Pancreas (tissue), 10 donors: ENCODE measurements around the gene RHEBL1. TPM values are rescaled to one million over a fixed set of nuclear protein-coding genes. Genes with fewer than 3 reads are reported as not detected.

Experiments used
- ATAC-seq, 4 donors: fragments of 200-7000 bp; cut with Tn5 transposase; one replicate each; pipeline versions ENCODE4 v1.8.0 to v1.9.1; 2020; ENCODE audit warnings: mild to moderate bottlenecking in 4 of 4, moderate library complexity in 4 of 4
- DNase-seq, 6 donors: peaks; one replicate each; pipeline ENCODE4 v3.0.0-alpha.2; 2020
- FAIRE-seq: peaks from 2 replicates; lab custom pipeline; 2012; peaks lifted over from hg19 to GRCh38; lab: Jason Lieb, UNC
- H3K27ac ChIP-seq, 4 donors: fragments of 200-600 bp; sonication (generic); 1 replicate in 3 of 4; 2 replicates in 1 of 4; pipeline versions ENCODE4 v1.5.0 to v1.8.0; 2020
- H3K27me3 ChIP-seq, 4 donors: fragments of 200-600 bp; one replicate each; pipeline ENCODE4 v1.8.0; 2021
- H3K36me3 ChIP-seq, 3 donors: fragments of 200-600 bp; sonication (generic) in 1 of 3; one replicate each; pipeline versions ENCODE4 v1.5.0 to v1.8.0; 2020 to 2021
- H3K4me1 ChIP-seq, 3 donors: fragments of 200-600 bp; one replicate each; pipeline ENCODE4 v1.8.0; 2021
- H3K4me3 ChIP-seq, 4 donors: fragments of 200-600 bp; sonication (generic) in 2 of 4; one replicate each; pipeline versions ENCODE4 v1.5.0 to v1.8.0; 2020 to 2021
- H3K9me3 ChIP-seq, 4 donors: fragments of 200-600 bp; one replicate each; pipeline ENCODE4 v1.8.0; 2021
- CTCF ChIP-seq, 4 donors: fragments of 200-600 bp; sonication (generic) in 3 of 4; IDR thresholded peaks; one replicate each; pipeline versions ENCODE4 v1.5.0 to v1.8.0; 2021; ENCODE audit warnings: antibody characterized with exemption in 4 of 4
- WGBS, 2 donors: extraction: QIAGEN DNeasy Blood & Tissue Kit; methylation state at CpG; one replicate each; pipeline ENCODE4 v1.1.7; 2013; 5-methylcytosine and 5-hydroxymethylcytosine counted together
- intact Hi-C, 3 donors: fragments of 100-400 bp; cut with DNase I; formaldehyde crosslinking; loops; one replicate each; pipeline versions ENCODE4 v1.11.1 to v1.14.2; 2022
- polyA plus RNA-seq, 2 donors: library from polyadenylated mRNA; stranded (reverse); fragments of 200-250 nt; gene quantifications; one replicate each; pipeline ENCODE4 v1.2.3, GENCODE V29; 2013
- total RNA-seq, 6 donors: library from RNA; stranded (reverse); fragmentation: NEBNext Ultra II Directional in 4 of 6; extraction: Animal tissue kit (Norgen Biotek cat#: 25700) in 4 of 6; gene quantifications; one replicate each; pipeline versions ENCODE4 v1.2.1 to v1.2.4, GENCODE V29; 2021 to 2023
- donor health status: healthy with polysubstance abuse.
- donor health status: DM: no; HTN: no; CAD: no; lungs with moderate emphysema.
- donor health status: DM: no; HTN: no; CAD: no.
- donor health status: control.
- donor health status: control.
- donor health status: Bipolar disorder and iron deficiency.
- donor health status: DM: yes; HTN: yes; CAD: no.
- donor health status: DM: no; HTN: no; CAD: no.
- donor health status: DM: no; HTN: no; CAD: no.
- donor health status: DM: yes; HTN: yes; CAD: no.

Gene RHEBL1
- total and polyA plus RNA-seq, 8 donors = 0.14 to 0.63 (median 0.25) TPM; not detected in 3

GRCh38 chr12:49091836-49092085 lies 22.0 kb upstream of the RHEBL1 start:
- no peak for TF ChIP-seq CTCF (IDR thresholded peaks at IDR 0.05)
- no peak for FAIRE-seq
- WGBS, 2 donors = 4% methylated on average over 9 to 14 of the region's 14 CpGs
- peaks cover 0 to 28% (median 4%) of the 10 kb centered on the region in 4 donors for H3K27me3 ChIP-seq
- peak overlapping the region in 1 of 4 donors; percentile 18 for H3K4me3 ChIP-seq
- no peaks in the 10 kb centered on the region for H3K36me3 ChIP-seq
- H3K9me3 ChIP-seq = no peaks in the 10 kb centered on the region
- intact Hi-C loops = no loop called here
- DNase-seq = no peak
- H3K4me1 ChIP-seq = peaks cover 0 to 22% (median 6%) of the 10 kb centered on the region in 3 donors
- ATAC-seq = no peak
- no peak overlapping the region for H3K27ac ChIP-seq

GRCh38 chr12:49091056-49091835 lies 21.5 kb upstream of the RHEBL1 start:
- peaks cover 0 to 22% (median 6%) of the 10 kb centered on the region in 3 donors for H3K4me1 ChIP-seq
- FAIRE-seq (no peak), DNase-seq (peak in 1 of 6 donors; percentile 57), ATAC-seq (no peak)
- TF ChIP-seq CTCF (IDR thresholded peaks at IDR 0.05) = no peak
- H3K27me3 ChIP-seq = peaks cover 0 to 28% (median 4%) of the 10 kb centered on the region in 4 donors
- intact Hi-C loops = no loop called here
- H3K4me3 ChIP-seq = no peak overlapping the region
- no peaks in the 10 kb centered on the region for H3K9me3 ChIP-seq
- H3K27ac ChIP-seq = no peak overlapping the region
- no peaks in the 10 kb centered on the region for H3K36me3 ChIP-seq
- WGBS, 2 donors = 14 to 18% methylated on average over 41 of the region's 41 CpGs

GRCh38 chr12:49089821-49090773 lies 20.3 kb upstream of the RHEBL1 start:
- Histone ChIP-seq H3K9me3 (no peaks in the 10 kb centered on the region), H3K27ac (no peak overlapping the region), H3K27me3 (peaks cover 0 to 28% (median 4%) of the 10 kb centered on the region in 4 donors), H3K4me1 (peaks cover 0 to 22% (median 6%) of the 10 kb centered on the region in 3 donors), H3K36me3 (no peaks in the 10 kb centered on the region), H3K4me3 (peak overlapping the region in 2 of 4 donors; percentile 3 to 39)
- intact Hi-C loops = loop anchor here in 1 of 3 donors (5.0 kb wide), 1 partner anchor 147 kb away; no protein-coding TSS in a partner anchor
- WGBS, 2 donors = 2% methylated on average over 88 of the region's 88 CpGs
- DNase-seq (peak in 2 of 6 donors; percentile 55 to 69), ATAC-seq (peak in 2 of 4 donors; percentile 4 to 7), FAIRE-seq (no peak)
- no peak for TF ChIP-seq CTCF (IDR thresholded peaks at IDR 0.05)

- no peaks in the 10 kb centered on the region for H3K9me3 ChIP-seq
- no peak overlapping the region for H3K4me3 ChIP-seq
- FAIRE-seq = no peak
- ATAC-seq = no peak
- no peak for DNase-seq
- TF ChIP-seq CTCF (IDR thresholded peaks at IDR 0.05) = no peak
- peaks cover 0 to 14% (median 6%) of the 10 kb centered on the region in 3 donors for H3K4me1 ChIP-seq
- no peak overlapping the region for H3K27ac ChIP-seq
- peaks cover 0 to 28% (median 4%) of the 10 kb centered on the region in 4 donors for H3K27me3 ChIP-seq
- 42 to 46% methylated on average over 6 of the region's 6 CpGs for WGBS, 2 donors
- H3K36me3 ChIP-seq = no peaks in the 10 kb centered on the region
- intact Hi-C loops = loop anchor here in 1 of 3 donors (5.0 kb wide), 1 partner anchor 148 kb away; no protein-coding TSS in a partner anchor
These were observed 19.2 kb upstream of the RHEBL1 start for GRCh38 chr12:49088932-49089330.
